Loucy (cell line): ENCODE results near the gene PCDHB8.
"Not testable (repeated sequence)": the region's sequence is repeated elsewhere in the genome, so short reads cannot be mapped to it uniquely, and the experiment has no call there.

Experiments
- H2AFZ ChIP-seq: fragments of 200-600 bp; sonication (generic); 2 replicates; pipeline ENCODE4 v1.6.0; 2016; ENCODE audit warnings: antibody characterized with exemption, mild to moderate bottlenecking, low read length, moderate library complexity
- H3F3A ChIP-seq: fragments of 200-600 bp; 2 replicates; pipeline ENCODE4 v1.6.0; 2016; ENCODE audit warnings: antibody characterized with exemption, low read depth, mild to moderate bottlenecking
- H3K27me3 ChIP-seq: fragments of 200-600 bp; sonication (generic); 2 replicates; pipeline ENCODE4 v1.6.1; 2014; ENCODE audit warnings: low read length, mild to moderate bottlenecking; ENCODE audit not compliant: insufficient read depth, poor library complexity, severe bottlenecking
- H3K36me3 ChIP-seq: fragments of 200-600 bp; sonication (generic); 2 replicates; pipeline ENCODE4 v1.6.1; 2016; ENCODE audit warnings: low read length; ENCODE audit not compliant: insufficient read depth
- H3K4me1 ChIP-seq: fragments of 200-600 bp; sonication (generic); 2 replicates; pipeline ENCODE4 v1.5.1; 2014; ENCODE audit warnings: low read length, mild to moderate bottlenecking; ENCODE audit not compliant: insufficient read depth, poor library complexity, severe bottlenecking
- H3K4me2 ChIP-seq: fragments of 200-600 bp; sonication (generic); 2 replicates; pipeline ENCODE4 v1.6.0; 2014; ENCODE audit warnings: antibody characterized with exemption, low read length, low read depth, mild to moderate bottlenecking; ENCODE audit not compliant: poor library complexity, severe bottlenecking
- H3K4me3 ChIP-seq: fragments of 200-600 bp; sonication (generic); 2 replicates; pipeline ENCODE4 v1.5.1; 2014; ENCODE audit warnings: low read length, mild to moderate bottlenecking, mixed read lengths; ENCODE audit not compliant: poor library complexity, severe bottlenecking
- H3K79me2 ChIP-seq: fragments of 200-600 bp; sonication (generic); 2 replicates; pipeline ENCODE4 v1.6.1; 2014; ENCODE audit warnings: low read length; ENCODE audit not compliant: insufficient read depth
- H3K9ac ChIP-seq: fragments of 200-600 bp; sonication (generic); 2 replicates; pipeline ENCODE4 v1.6.0; 2014; ENCODE audit warnings: mild to moderate bottlenecking, low read depth, low read length, moderate library complexity; ENCODE audit not compliant: poor library complexity, severe bottlenecking
- H3K9me2 ChIP-seq: fragments of 200-600 bp; sonication (generic); replicated peaks from 2 replicates; pipeline ENCODE4 v1.6.1; 2016; ENCODE audit warnings: low read depth, low read length, mixed read lengths
- H3K9me3 ChIP-seq: fragments of 200-600 bp; sonication (generic); 2 replicates; pipeline ENCODE4 v1.6.1; 2014; ENCODE audit warnings: mild to moderate bottlenecking, antibody characterized with exemption, low read length, low read depth; ENCODE audit not compliant: insufficient read depth
- H4K20me1 ChIP-seq: fragments of 200-600 bp; sonication (generic); 2 replicates; pipeline ENCODE4 v1.6.0; 2014; ENCODE audit warnings: antibody characterized with exemption, low read length, mild to moderate bottlenecking; ENCODE audit not compliant: insufficient read depth, poor library complexity, severe bottlenecking
- EZH2phosphoT487 ChIP-seq: fragments of 200-600 bp; IDR thresholded peaks from 2 replicates; pipeline ENCODE4 v1.6.1; 2018; ENCODE audit warnings: antibody characterized with exemption, mild to moderate bottlenecking, moderate library complexity, borderline replicate concordance
- TF ChIP-seq, protein P1 (sequence below): fragments of 200-600 bp; sonication (generic); conservative IDR thresholded peaks from 2 replicates; pipeline ENCODE4 v1.5.1; 2014; ENCODE audit warnings: mild to moderate bottlenecking, antibody characterized with exemption, low read length

Gene PCDHB8

GRCh38 chr5:141177577-141178191, at the start of gene PCDHB8:
TSS of gene PCDHB8 (plus strand) at chr5:141177790. CDS start at chr5:141178035, 245 bp downstream.
- not testable (repeated sequence) for H3K36me3 ChIP-seq, H3K27me3 ChIP-seq, H3K4me2 ChIP-seq, H3K9me2 ChIP-seq, H3K9me3 ChIP-seq, H3K9ac ChIP-seq, H3K79me2 ChIP-seq, H3K4me3 ChIP-seq, H2AFZ ChIP-seq, H4K20me1 ChIP-seq, H3K4me1 ChIP-seq, H3F3A ChIP-seq

DNA sequence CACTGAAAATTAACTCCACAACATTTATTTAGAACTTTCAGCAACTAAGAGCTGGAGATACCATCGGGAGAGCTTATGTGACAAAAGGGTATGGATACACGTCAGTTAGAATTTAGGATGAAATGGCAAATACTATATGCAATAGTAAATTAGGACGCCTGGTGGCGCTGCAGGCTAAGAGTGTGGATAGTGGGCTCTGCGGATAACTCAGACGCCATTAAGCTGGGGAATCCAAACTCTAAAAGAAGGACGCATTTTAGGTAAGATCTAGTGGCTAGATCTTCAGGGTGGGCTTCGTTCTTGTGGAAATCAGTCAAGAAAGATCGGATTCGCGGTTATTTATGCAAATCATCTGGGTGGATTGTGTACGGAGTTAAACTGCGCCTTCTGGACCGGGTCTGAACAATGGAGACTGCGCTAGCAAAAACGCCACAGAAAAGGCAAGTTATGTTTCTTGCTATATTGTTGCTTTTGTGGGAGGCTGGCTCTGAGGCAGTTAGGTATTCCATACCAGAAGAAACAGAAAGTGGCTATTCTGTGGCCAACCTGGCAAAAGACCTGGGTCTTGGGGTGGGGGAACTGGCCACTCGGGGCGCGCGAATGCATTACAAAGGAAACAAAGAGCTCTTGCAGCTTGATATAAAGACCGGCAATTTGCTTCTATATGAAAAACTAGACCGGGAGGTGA, 42.4 kb upstream of the PCDHB8 start, which contains the start of gene PCDHB5:
Gene PCDHB5, plus strand, starts transcription at position 177 of the 688 bp plus-strand sequence. Its CDS starts 229 bp downstream, at position 406.
- Histone ChIP-seq H3K4me3 (no peak within 1 kb of the TSS), H3K9me2 (no peaks in the 10 kb centered on the region), H3K27me3 (no peaks in the 10 kb centered on the region), H3K9ac (no peak within 1 kb of the TSS), H3K9me3 (no peaks in the 10 kb centered on the region; the same call in 1 of the 2 replicates), H3F3A (no peaks in the 10 kb centered on the region), H3K36me3 (no peaks in the 10 kb centered on the region), H2AFZ (no peak within 1 kb of the TSS), H4K20me1 (no peaks in the 10 kb centered on the region), H3K79me2 (no peaks in the 10 kb centered on the region), H3K4me2 (no peak within 1 kb of the TSS), H3K4me1 (no peaks in the 10 kb centered on the region)
- TF ChIP-seq, protein P1, sequence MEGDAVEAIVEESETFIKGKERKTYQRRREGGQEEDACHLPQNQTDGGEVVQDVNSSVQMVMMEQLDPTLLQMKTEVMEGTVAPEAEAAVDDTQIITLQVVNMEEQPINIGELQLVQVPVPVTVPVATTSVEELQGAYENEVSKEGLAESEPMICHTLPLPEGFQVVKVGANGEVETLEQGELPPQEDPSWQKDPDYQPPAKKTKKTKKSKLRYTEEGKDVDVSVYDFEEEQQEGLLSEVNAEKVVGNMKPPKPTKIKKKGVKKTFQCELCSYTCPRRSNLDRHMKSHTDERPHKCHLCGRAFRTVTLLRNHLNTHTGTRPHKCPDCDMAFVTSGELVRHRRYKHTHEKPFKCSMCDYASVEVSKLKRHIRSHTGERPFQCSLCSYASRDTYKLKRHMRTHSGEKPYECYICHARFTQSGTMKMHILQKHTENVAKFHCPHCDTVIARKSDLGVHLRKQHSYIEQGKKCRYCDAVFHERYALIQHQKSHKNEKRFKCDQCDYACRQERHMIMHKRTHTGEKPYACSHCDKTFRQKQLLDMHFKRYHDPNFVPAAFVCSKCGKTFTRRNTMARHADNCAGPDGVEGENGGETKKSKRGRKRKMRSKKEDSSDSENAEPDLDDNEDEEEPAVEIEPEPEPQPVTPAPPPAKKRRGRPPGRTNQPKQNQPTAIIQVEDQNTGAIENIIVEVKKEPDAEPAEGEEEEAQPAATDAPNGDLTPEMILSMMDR, result no peak
- TF ChIP-seq EZH2phosphoT487, result no peak

DNA sequence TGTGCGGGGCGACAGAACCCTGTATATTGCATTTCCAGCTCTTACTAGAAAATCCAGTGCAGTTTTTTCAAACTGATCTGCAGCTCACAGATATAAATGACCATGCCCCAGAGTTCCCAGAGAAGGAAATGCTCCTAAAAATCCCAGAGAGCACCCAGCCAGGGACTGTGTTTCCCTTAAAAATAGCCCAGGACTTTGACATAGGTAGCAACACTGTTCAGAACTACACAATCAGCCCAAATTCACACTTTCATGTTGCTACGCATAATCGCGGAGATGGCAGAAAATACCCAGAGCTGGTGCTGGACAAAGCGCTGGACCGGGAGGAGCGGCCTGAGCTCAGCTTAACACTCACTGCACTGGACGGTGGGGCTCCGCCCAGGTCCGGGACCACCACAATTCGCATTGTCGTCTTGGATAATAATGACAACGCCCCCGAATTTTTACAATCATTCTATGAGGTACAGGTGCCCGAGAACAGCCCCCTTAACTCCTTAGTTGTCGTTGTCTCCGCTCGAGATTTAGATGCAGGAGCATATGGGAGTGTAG, 41.8 kb upstream of the PCDHB8 start:
- Histone ChIP-seq H3F3A (no peaks in the 10 kb centered on the region), H3K9me2 (no peaks in the 10 kb centered on the region), H4K20me1 (no peaks in the 10 kb centered on the region), H3K4me2 (no peak overlapping the region), H3K36me3 (no peaks in the 10 kb centered on the region), H2AFZ (no peak overlapping the region), H3K9me3 (no peaks in the 10 kb centered on the region; the same call in 1 of the 2 replicates), H3K9ac (no peak overlapping the region), H3K79me2 (no peaks in the 10 kb centered on the region), H3K4me3 (no peak overlapping the region), H3K4me1 (no peaks in the 10 kb centered on the region), H3K27me3 (no peaks in the 10 kb centered on the region)
- TF ChIP-seq, protein P1, result no peak
- no peak for TF ChIP-seq EZH2phosphoT487

GRCh38 chr5:141137346-141137745, 40.2 kb upstream of the PCDHB8 start:
- H3K36me3 ChIP-seq, H3K9me2 ChIP-seq, H3K4me1 ChIP-seq, H3K27me3 ChIP-seq, H3K4me3 ChIP-seq, H3K9ac ChIP-seq, H3F3A ChIP-seq, H2AFZ ChIP-seq, H3K79me2 ChIP-seq, H3K9me3 ChIP-seq, H4K20me1 ChIP-seq, H3K4me2 ChIP-seq: not testable (repeated sequence)
